DMS53 treated with DMSO at 0.1 percent for 48 hours (cell line): ENCODE data around the gene NDRG3.
"Not testable (repeated sequence)": the region's sequence is repeated elsewhere in the genome, so short reads cannot be mapped to it uniquely, and the experiment has no call there.

ENCODE experiments used
- DNase-seq: peaks from one replicate; lab custom pipeline; 2025; ENCODE audit not compliant: unreplicated experiment; lab: John Stamatoyannopoulos, UW

NDRG3 gene

DNA sequence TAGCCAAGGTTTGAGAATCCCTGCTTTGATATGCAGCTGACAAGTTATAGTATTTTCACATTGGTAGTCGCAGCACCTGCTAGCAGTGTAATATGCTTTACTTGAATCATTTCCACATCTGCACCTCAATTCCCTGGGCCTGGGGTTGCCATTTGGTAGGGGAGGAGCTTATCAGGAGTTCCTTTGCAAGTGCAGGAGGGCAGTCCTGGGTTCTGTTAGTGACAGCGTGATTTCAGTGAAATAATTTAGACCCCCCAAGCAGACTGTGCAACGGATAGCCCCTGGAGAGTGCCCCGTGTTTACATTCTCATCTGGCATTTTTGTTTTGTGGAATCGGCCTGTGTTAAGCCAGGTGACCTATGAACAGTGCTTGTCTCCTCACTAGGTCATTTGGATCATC lies 134.3 kb downstream of the NDRG3 start:
- no peak for DNase-seq

DNA sequence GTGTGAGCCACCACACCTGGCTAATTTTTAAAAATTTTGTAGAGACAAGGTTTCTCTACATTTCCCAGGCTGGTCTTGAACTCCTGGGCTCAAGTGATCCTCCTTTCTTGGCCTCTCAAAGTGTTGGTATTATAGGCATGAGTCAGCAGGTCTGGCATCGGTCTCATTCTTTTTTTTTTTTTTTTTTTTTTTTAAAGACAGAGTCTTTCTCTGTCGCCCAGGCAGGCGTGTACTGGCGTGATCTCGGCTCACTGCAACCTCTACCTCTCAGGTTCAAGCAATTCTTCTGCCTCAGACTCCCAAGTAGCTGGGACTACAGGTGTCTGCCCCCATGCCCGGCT lies 137.5 kb downstream of the NDRG3 start:
- not testable (repeated sequence) for DNase-seq

- no peak for DNase-seq
These were observed 138.1 kb downstream of the NDRG3 start for GRCh38 chr20:36607586-36608387.

GRCh38 chr20:36606158-36607066 lies 139.5 kb downstream of the NDRG3 start:
- DNase-seq: no peak

- peak; percentile 97 for DNase-seq
These were observed 140.3 kb downstream of the NDRG3 start, which contains the start of gene RAB5IF for GRCh38 chr20:36605399-36606157. RAB5IF (plus strand) TSS chr20:36605779; CDS start chr20:36605952, 173 bp downstream.

DNA sequence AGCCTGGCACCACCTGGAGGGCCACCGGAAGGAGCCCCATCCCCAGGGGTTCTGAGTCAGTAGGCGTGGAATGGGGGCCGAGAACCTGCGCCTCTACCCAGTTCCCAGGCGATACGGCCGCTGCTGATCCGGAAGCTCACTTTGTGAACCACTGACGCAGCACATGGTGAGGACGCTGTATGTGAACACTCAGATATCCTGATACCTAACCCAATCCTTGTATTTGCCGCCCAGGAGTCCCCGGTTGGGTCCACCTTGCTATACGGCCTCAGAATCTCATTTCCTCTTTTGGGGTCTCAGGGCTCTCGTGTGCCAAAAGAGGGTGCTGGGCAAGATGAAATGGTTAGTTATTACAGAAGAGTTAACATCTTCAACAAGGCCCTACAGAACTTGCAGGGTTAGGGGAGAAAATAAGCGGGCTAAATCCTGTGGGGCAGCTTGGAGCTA lies 140.9 kb downstream of the NDRG3 start:
- peak; percentile 73 for DNase-seq
